ENCODE measurements around the gene TMEM214.
A peak's percentile ranks its signal among the peaks of the same experiment; 100 is the strongest.

TMEM214 gene

DNA sequence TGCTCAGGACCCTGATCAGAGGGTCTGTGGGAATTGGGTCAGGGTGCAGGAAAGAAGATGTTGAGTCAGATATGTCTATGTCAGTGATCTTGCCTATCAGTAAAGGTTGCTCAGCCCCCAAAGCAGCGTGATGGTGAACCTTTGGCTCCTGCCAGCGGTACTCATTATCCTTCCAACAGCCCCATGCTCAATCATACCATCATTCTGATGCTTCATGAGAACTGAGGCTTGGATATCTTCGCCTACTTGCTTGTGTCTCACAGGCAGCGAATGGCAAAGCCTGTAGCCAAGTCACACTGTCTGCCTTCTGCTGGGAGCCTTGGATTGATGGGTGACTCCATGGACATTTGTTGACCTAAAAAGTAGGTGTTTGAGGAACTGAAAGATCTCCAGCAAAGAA is 19.0 kb upstream of the TMEM214 start:
- no peak for DNase-seq

- DNase-seq: no peak
These were observed 17.9 kb upstream of the TMEM214 start for GRCh38 chr2:27014771-27015433.

DNA sequence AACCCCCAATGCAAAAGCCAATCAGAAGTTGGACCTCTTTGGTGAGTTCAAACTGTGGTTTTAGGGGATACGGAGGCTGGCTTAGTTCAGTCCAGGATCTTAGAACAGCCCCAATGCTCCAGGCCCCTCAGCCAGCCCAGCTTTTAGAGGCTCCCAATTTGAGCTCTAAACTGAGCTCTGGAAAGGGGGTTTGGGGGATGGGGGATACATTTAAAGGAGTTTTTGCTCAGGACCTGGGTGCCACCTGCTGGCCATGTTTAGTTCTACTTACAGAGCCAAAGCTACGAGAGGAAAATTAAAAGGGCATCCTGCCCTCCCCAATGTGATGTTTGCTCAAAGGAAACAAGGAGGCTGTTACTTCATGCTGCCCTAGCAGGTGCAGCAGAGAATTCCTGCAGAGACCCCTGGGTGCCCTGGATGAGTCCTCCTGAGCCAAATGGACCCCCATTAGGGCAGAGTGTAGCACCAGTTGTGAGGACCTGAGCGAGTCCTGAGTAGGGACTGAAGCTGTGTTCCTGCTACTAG is 15.9 kb upstream of the TMEM214 start:
- peak; percentile 12 to 22 for DNase-seq

DNA sequence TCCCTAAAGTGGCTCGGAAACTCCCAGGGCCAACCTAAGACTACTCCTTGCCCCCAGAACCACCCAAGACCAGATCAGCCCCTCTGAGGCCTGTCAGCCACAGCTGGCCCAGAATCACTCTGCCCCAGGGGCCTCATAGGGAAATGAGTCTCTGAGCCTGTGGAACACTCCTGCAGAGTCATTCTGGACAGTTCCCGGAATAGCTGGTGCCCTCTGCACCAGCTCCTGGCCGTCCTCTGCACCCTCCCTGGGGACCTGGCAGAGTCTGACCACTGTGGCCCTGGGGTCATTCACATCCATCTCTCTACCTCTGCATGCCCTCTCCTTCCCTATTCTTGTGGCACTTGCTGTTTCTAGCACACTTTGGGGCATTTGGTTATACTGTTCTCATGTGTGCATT is 14.6 kb upstream of the TMEM214 start:
- no peak for DNase-seq

DNA sequence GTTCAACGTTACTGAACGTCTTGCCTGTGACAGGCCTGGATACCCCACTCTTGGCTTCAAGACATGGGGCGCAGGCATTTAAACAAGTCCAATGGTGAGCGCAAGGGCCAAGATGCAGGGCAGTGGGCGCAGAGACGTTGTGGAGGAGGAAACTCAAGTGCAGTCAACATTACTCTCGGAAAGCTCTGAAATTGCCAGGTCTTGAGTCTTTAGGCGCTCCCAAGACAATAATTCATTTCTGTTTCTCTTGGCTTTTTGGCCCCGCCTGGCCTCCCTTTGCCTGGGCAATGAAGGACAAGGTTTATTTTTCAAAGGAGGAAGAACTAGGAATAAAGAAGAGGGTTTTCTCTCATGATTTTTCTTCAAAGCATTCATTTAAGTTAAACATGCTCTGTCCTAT is 13.3 kb upstream of the TMEM214 start:
- DNase-seq: no peak

DNA sequence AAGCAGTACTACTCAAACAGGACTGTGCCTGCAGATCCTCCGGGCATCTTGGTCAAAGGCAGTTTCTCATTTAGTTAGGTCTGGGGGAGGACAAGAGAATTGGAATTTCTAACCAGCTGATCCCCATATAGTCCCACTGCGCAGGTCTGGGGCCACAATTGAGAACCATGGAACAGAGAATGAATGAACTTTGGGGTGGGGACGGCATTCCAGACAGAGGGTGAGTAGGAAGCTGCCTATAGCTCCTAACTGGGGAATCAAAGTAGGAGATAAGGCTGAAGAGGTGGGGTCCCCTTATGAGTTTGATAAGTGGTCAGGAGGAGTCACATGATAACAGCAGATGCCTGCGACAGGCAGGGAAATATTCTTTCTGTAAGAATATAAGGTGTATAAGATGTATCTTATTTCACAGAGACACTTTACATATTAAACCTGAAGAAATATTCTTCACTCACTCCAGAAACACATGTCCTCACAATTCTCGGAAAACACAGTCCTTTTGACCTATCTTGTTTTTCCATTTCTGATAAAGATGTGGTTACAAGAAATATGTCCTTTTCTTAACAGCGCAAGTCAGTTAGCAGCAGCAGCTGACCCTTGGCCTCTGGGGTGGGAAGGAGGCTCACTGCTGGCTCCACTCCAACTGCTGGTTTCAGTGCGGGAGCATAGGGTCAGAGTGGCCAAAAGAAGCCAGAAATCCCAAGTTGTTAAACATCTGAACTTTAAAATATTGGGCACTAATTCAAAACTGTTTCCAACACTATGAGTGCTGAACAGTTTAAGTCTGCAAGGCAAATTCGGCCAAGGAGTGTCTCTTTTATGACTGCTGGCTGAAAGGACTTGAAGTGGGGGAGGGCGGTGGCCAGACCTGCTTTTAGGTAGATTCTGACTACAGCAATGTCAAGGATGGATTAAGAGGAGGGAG is 12.6 kb upstream of the TMEM214 start:
- DNase-seq: no peak

GRCh38 chr2:27021253-27022049 is 11.3 kb upstream of the TMEM214 start:
- no peak for DNase-seq

GRCh38 chr2:27023740-27024139 is 9.0 kb upstream of the TMEM214 start:
- DNase-seq: no peak

- no peak for DNase-seq
These were observed 8.6 kb upstream of the TMEM214 start for GRCh38 chr2:27024188-27024587.

DNA sequence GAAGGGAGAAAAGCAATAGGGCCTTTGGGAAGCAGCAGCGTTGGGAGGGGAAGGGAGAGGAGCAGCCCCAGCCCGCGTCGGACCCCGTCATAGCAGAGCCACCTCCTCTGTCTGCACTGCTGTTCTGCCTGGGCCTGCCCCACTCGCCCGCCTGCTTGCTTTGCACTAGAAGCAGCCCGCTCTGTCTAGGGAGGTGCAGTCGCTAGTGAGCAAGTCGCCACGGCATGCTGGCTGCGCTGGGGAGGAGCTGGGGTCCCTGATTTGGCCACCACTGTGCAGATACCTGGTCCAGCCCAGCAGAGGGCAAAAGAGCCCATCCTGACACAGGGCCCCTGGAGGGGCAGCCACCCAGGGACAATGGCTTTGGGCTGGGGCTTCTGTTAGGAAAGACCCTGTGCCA is 8.0 kb upstream of the TMEM214 start:
- DNase-seq: no peak

- DNase-seq: no peak
These were observed 7.4 kb upstream of the TMEM214 start for GRCh38 chr2:27025281-27025800.

GRCh38 chr2:27025861-27026851 is 6.6 kb upstream of the TMEM214 start:
- no peak for DNase-seq

- no peak for DNase-seq
These were observed 5.5 kb upstream of the TMEM214 start for GRCh38 chr2:27027211-27027651.

- DNase-seq: no peak
These were observed 3.7 kb upstream of the TMEM214 start for GRCh38 chr2:27029051-27029450.

GRCh38 chr2:27033253-27033852 is 588 bp downstream of the TMEM214 start:
- no peak for DNase-seq

GRCh38 chr2:27038012-27038411 is 5.2 kb downstream of the TMEM214 start:
- no peak for DNase-seq

DNA sequence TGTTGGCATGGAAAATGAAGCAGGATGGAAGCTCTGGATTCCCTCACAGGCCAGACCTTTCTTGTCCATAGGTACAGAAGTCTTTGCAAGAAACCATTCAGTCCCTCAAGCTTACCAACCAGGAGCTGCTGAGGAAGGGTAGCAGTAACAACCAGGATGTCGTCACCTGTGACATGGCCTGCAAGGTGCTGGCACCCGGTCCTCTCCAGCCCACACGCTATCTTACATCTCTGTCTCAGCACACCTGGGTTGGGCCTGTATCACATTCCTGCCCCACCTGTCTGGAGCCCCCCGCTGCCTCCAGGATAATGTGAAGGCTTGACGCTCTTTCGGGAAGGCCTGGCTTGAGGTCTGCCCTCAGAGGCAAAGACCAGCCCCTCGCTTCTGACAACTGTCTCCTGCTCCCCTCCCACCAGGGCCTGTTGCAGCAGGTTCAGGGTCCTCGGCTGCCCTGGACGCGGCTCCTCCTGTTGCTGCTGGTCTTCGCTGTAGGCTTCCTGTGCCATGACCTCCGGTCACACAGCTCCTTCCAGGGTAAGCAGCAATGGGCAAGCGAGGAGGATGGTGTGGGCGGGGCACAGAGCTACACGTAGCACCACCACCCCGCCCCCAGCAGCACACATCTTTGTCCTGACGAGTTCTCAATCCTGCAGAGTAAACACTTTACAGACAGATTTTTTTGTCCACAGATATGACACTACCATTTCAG is 6.0 kb downstream of the TMEM214 start:
- no peak for DNase-seq

- DNase-seq: no peak
These were observed 6.7 kb downstream of the TMEM214 start for GRCh38 chr2:27039426-27039825.

GRCh38 chr2:27039871-27040270 is 7.1 kb downstream of the TMEM214 start:
- no peak for DNase-seq

DNA sequence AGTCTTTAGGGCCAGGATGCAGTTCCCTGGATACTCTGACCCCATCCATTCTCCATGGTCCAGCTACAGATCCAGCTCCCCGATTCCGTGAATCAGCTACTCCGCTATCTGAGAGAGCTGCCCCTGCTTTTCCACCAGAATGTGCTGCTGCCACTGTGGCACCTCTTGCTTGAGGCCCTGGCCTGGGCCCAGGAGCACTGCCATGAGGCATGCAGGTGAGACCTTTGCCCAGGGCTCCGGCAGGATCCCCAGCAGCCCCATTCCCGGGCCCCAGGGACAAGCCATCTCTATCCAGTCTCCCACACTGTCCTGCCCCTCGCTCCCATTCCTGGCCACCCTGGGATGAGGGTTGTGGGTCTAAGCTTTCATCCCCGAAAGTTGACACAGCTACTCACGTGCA is 7.5 kb downstream of the TMEM214 start:
- DNase-seq: no peak

DNA sequence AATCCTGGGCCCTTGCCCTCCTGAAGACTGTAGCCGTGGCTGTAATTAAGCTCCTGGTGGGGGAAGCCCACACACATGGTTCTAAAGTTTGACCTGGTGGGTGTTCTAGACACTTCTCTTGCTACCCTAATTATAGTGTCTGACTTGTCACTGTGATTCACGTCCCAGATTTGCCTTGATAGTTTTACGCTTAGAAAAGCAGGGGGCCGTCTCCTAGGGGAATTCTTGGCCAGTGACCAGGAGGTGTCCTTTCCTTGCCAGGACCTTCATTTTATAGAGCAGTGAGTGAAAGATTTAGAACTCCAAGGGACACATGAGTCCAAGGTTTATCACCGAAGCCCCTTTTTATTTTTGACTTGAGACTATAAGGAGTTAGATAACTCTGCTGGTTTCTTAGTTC is 9.0 kb downstream of the TMEM214 start:
- DNase-seq: no peak

Measured in bone marrow (tissue), 2 donors.